Measurements from ENCODE around the gene OR10AD1. TPM values are rescaled to one million over a fixed set of nuclear protein-coding genes. Genes with fewer than 3 reads are reported as not detected.

OR10AD1 gene
- total and polyA plus RNA-seq, 10 of the 15 experiments (the other 5 are each of a cell fraction or from before 2014, with no cell fraction given): 0.04 to 0.12 TPM; not detected in 8

GRCh38 chr12:48157018-48157888 lies 45.8 kb downstream of the OR10AD1 start, which contains the start of gene ASB8:
Gene ASB8 (minus strand): TSS chr12:48157515. CDS start chr12:48153496, 4,019 bp downstream.
- ChIA-PET RAD21 (ENCODE audit: unreplicated experiment) (interaction anchor here (0.6 to 3.0 kb wide), 9 partner anchors 7 to 287 kb away, joined by 3 to 13 read pairs (median 5); partner anchors contain the start of genes PFKM and SENP1), CTCF (interaction anchor here (0.6 to 2.7 kb wide), 21 partner anchors 9 to 461 kb away, joined by 3 to 16 read pairs (median 5); partner anchors contain the start of genes CCDC184, SENP1, TMEM106C and VDR), POLR2A (interaction anchor here (0.7 to 2.2 kb wide), 12 partner anchors 12 to 193 kb away, joined by 3 to 10 read pairs (median 5); partner anchors contain the start of genes CCDC184, PFKM and SENP1), SMC1A (ENCODE audit: uncharacterized antibody, unreplicated experiment) (interaction anchor here (0.7 to 2.8 kb wide), 10 partner anchors 9 to 319 kb away, joined by 3 to 12 read pairs (median 4); partner anchors contain the start of genes PFKM and SENP1)
- H3K4me1 ChIP-seq (ENCODE audit: control insufficient read depth, insufficient read depth, low read length): peaks cover 23% of the 10 kb centered on the region
- ATAC-seq (peak; percentile 95), DNase-seq (ENCODE audit: low read depth, low spot score) (peak; percentile 98), FAIRE-seq (peak; percentile 99)
- WGBS (ENCODE audit: insufficient coverage, insufficient replicate concordance, low lambda C conversion rate, missing lambda C conversion rate): under 1% methylated on average over 47 of the region's 56 CpGs
- peak within 1 kb of the TSS; percentile 99 for H2AFZ ChIP-seq (ENCODE audit: control insufficient read depth, low read depth, low read length)
- peak within 1 kb of the TSS; percentile 89 for H3K27ac ChIP-seq (ENCODE audit: control insufficient read depth, insufficient read depth)
- no peaks in the 10 kb centered on the region for H4K20me1 ChIP-seq (ENCODE audit: control insufficient read depth, insufficient read depth)
- intact Hi-C loops (cut with micrococcal nuclease; ENCODE audit: unreplicated experiment) (loop anchor here (1.0 kb wide), 1 partner anchor 52 kb away; no protein-coding TSS in a partner anchor), in situ Hi-C loops (cut with MboI) (no loop called here)
- peak within 1 kb of the TSS; percentile 86 for H3K4me3 ChIP-seq
- no peaks in the 10 kb centered on the region for H3K27me3 ChIP-seq (replicated peaks in 1 of 2; ENCODE audit: control insufficient read depth in 2 of 2, insufficient read depth in 2 of 2, low read length in 1 of 2)
- peaks cover 17% of the 10 kb centered on the region for H3K79me2 ChIP-seq (ENCODE audit: control insufficient read depth, insufficient read depth, low read length)
- peak within 1 kb of the TSS; percentile 79 for H3K4me2 ChIP-seq (ENCODE audit: control insufficient read depth, insufficient read depth)
- BruUV-seq (replicated peaks): TSS peak; percentile 78
- peaks cover 0 to 4% of the 10 kb centered on the region in 2 experiments; a peak in 2 of 4 replicates for H3K36me3 ChIP-seq (ENCODE audit: control insufficient read depth in 2 of 2, insufficient read depth in 2 of 2, low read length in 1 of 2)
- peak within 1 kb of the TSS; percentile 81 for H3K9ac ChIP-seq (ENCODE audit: control insufficient read depth, insufficient read depth, low read length)
- no peaks in the 10 kb centered on the region for H3K9me3 ChIP-seq (replicated peaks; ENCODE audit: control insufficient read depth, insufficient read depth, low read length)
- TF ChIP-seq ZNF687 (IDR thresholded peaks at IDR 0.05) (peak; percentile 99), SIX5 (IDR thresholded peaks at IDR 0.05; ENCODE audit: low read depth, low read length, severe bottlenecking) (no peak), NRF1 (conservative IDR thresholded peaks at IDR 0.05; ENCODE audit: low read depth, low read length) (peak; percentile 86), CUX1 (IDR thresholded peaks at IDR 0.05; ENCODE audit: insufficient replicate concordance, low read depth, low read length) (no peak), ZBED1 (IDR thresholded peaks at IDR 0.05; ENCODE audit: borderline replicate concordance) (no peak), ATF2 (IDR thresholded peaks at IDR 0.05; ENCODE audit: low read length) (no peak), RUNX3 (IDR thresholded peaks at IDR 0.05; ENCODE audit: low read length) (no peak), ZNF384 (IDR thresholded peaks at IDR 0.05; ENCODE audit: borderline replicate concordance, low read depth, low read length) (peak; percentile 4; the same call in 1 of the 2 replicates), MTA2 (IDR thresholded peaks at IDR 0.05; ENCODE audit: low read depth) (peak; percentile 92), BMI1 (IDR thresholded peaks at IDR 0.05; ENCODE audit: borderline replicate concordance) (no peak)
